Measurements from ENCODE around the gene SPRR3.
A peak's percentile ranks its signal among the peaks of the same experiment; 100 is the strongest.
"Not testable (repeated sequence)": the region's sequence is repeated elsewhere in the genome, so short reads cannot be mapped to it uniquely, and the experiment has no call there.

Gene SPRR3

DNA sequence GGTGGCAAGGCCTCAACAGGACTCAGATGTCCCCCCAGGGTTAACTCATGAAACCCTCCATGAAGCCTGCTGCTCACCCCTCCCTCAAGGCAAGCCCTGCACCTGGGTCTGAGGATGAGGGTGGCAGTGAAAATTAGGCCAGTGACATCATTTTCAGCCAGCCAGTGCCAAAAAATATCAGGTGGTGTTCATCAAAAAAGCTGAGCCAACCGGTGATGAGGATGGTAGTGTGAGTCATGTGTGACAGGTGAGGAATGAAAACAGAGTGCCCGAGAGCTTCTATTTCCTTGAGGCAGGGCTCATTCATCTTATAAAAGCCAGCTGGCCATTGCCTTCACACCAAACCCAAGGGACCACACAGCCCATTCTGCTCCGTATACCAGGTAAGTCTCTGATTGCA, 17.8 kb upstream of the SPRR3 start, which contains the start of gene SPRR1A:
SPRR1A (plus strand) TSS at position 339 of the 400 bp plus-strand sequence. CDS start 1,150 bp downstream, outside the sequence.
- no peak for DNase-seq (ENCODE audit: low read depth)

DNA sequence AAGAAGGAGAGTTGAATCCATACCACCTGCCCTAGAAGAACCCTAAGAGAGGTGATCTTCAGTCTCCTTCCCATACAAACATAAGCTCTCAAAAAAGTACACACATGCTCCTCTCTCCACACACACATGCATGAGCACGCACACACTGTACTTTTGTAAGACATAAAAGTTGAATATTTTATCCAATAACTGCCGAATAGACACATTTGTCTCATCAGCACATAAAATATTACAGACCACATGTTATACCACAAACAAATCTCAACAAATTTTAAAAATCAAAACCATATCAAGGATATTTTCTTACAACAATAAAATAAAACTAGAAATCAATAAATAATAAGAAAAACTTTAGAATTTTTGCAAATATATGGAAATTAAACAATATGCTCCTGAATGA, 15.0 kb upstream of the SPRR3 start:
- DNase-seq (ENCODE audit: low read depth): no peak

GRCh38 chr1:152993186-152993585, 8.4 kb upstream of the SPRR3 start:
- DNase-seq (ENCODE audit: low read depth): no peak

DNA sequence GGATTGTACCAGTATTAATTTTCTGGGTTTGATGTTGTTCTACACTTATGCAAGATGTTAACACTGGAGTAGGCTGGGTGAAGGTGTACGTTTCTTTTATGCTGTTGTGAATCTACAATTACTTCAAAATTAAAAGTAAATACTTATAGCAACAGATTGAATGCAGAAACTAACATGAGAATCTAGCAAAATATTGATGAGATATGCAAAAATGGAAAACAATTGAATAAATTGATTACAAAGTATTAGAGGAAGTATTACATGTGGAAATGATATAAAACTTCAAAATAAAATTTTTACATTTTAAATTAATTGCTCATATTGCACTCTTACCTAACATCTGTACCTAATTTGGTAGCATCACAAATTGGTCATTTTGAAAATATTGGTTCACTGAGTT, 5.7 kb upstream of the SPRR3 start:
- DNase-seq (ENCODE audit: low read depth): no peak

DNA sequence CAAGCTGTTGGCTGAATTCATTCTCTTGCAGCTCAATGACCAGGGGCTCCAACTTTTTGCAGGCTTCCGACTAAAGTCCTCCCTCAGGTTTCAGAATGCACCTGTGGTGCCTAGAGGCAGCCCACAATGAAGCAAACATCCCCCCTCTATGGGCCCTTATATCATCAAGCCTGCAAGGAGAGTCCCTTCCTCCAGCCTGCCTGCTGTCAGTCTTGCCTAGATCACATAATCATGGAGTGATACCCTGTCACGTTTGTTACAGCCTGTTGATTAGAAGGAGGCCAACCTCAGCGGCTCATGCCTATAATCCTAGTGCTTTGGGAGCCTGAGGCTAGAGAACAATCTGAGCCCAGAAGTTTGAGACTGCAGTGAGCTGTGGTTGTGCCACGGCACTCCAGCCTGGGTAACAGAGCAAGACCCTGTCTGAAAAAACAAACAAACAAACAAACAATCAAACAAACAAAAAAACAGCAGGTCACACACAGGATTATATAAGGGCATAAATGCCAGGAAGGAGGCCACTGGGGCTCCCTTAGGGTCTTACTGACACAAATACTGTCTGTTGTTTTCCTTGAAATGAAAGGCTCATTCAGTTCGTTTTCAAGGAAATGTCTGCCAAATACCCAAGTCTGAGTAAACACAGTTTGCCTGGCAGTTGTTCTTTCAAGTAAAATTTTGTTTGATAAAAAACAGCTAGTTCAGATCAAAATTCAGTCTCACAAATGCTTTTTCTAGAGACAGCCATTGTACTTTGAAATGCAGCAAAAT, 4.7 kb upstream of the SPRR3 start:
- no peak for DNase-seq (ENCODE audit: low read depth)

- DNase-seq (ENCODE audit: low read depth): no peak
These were observed 3.6 kb upstream of the SPRR3 start for GRCh38 chr1:152997901-152998300.

DNA sequence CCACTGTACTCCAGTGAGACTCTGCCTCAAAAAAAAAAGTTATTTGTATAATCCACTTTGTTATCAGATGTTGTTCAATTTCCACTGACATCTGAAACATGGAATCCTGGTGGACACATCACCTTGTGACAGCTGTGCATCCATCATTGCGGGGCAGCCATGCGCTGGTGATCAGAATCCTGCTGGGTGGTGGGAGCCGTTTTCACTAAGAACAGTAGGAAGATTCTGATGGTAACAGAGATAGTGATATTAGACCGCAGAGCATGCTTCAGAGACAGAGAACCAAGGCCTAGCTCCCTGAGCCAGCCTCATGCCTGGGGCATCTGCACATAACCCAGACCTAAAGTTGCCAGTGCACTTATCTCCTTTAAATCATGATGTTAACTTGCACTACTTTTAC, 3.1 kb upstream of the SPRR3 start:
- DNase-seq (ENCODE audit: low read depth): no peak

DNA sequence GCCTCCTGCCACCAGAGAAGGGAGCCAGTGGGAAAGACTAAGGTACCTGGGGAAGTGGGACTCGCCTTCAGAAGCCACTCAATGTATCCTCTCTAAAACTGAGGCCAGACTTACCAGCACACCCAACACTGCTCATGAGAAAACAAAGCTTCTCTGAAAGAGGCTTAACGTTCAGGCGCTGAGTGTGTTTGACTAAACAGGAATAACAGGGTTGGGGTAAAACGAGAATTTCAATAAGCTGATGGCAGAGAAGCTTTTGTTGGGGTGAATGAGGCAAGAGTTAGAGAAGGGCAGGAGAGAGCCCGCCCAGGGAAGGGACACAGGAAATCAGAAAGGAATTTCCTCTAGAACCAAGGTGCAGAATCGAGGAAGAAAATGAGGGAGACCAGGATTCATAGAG, 1.7 kb upstream of the SPRR3 start:
- DNase-seq (ENCODE audit: low read depth): no peak

- DNase-seq (ENCODE audit: low read depth): no peak
These were observed 1.3 kb upstream of the SPRR3 start for GRCh38 chr1:153000294-153000693.

- not testable (repeated sequence) for DNase-seq (ENCODE audit: low read depth)
These were observed 9.7 kb downstream of the SPRR3 start for GRCh38 chr1:153011235-153011758.

DNA sequence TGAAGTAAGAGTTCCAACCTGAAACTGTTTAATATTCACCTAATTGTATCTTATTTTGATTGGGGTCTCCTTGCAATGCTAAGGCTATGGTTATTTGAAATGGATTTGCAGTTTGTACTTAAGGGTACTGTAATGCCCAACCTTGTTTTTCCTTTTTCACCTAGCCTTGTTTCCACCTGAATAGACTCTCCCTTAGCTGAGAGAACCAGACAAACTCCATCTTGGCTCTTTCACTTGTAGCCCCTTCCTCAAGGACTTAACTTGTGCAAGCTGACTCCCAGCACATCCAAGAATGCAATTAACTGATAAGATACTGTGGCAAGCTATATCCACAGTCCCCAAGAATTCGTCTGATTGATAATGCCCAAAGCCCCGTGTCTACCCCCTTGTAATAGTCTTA, 20.3 kb downstream of the SPRR3 start:
- DNase-seq (ENCODE audit: low read depth): not testable (repeated sequence)

DNA sequence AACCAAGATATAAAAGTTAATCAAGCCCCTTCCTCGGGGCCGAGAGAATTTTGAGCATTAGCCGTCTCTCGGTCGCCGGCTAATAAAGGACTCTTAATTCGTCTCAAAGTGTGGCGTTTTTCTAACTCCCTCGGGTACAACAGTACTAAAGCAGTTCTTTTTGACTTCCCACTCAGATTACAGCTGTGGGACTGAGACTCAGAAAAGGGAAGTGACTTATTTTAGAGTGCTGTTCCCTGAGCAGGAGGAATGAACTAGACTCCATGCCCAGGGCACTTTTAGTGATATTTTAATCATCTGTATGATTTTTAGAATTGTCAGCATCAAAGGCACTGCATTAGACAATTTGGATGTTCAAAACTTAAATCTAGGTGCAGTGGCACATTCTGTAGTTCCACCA, 20.8 kb downstream of the SPRR3 start:
- not testable (repeated sequence) for DNase-seq (ENCODE audit: low read depth)

DNA sequence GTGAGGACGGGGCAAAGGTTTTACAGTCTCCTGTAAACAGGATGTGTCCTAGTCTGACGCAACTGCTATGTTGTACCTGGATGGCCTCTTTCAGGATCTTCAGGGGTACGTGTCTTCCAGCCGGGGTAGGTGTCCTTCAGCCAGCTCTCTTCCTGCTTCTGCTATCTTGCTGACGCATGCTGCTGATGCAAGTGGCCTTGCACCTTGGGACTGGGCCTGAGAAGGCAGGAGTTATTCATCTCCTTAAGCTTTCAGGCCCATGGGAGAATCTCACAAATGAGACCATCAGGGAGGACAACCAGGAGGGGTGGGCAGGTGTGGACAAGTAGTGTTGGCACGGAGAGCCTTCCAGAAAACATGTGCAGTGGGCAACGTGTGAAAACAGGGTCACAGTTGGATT, 21.6 kb downstream of the SPRR3 start:
- DNase-seq (ENCODE audit: low read depth): no peak

DNA sequence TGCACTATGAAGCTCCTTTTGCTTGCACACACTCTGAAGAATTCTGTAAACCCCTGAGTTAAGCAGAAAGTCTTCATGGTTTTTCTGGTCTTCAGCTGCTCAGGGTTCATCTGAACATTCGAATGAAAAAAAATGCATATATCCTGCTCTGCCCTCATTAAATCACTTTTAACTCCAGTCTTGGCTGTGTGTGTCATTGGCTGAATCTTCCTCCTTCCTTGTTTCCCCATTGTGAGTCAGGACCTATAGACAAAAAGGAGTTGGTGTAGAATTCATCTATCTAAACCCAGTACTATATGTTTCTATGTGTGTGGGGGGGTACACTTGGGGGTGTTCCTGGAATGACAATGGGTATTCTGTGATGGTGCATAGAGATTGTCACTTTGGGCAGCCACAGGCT, 22.9 kb downstream of the SPRR3 start:
- DNase-seq (ENCODE audit: low read depth): no peak

GRCh38 chr1:153025797-153026196, 24.2 kb downstream of the SPRR3 start:
- no peak for DNase-seq (ENCODE audit: low read depth)

DNA sequence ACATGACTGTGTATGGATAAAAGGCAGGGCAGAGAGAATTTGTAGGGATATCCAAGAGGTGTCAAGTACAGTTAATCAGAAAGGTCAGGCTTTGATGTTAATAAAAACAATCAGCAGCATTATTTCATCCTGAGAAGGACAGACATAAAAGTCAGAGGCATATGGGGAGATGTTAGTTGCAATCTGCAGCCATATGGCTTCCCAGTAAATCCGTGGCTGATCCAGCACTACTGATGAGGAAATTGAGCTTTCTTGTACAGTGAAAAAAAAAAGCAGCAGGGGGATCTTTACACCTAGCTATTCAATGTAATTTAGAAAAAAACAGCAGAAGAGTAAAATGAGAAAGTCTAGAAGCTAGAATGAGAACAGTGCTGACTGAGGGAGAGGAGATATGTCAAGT, 27.2 kb downstream of the SPRR3 start:
- no peak for DNase-seq (ENCODE audit: low read depth)

- no peak for DNase-seq (ENCODE audit: low read depth)
These were observed 29.3 kb downstream of the SPRR3 start, which contains the start of gene SPRR1B for GRCh38 chr1:153030895-153031294. SPRR1B (plus strand) TSS chr1:153031203; CDS start chr1:153032346, 1,143 bp downstream.

GRCh38 chr1:153032073-153032472, 30.5 kb downstream of the SPRR3 start:
- no peak for DNase-seq (ENCODE audit: low read depth)

GRCh38 chr1:153032677-153033308, 31.2 kb downstream of the SPRR3 start:
- peak; percentile 77 for DNase-seq (ENCODE audit: low read depth)

GRCh38 chr1:153035211-153035610, 33.7 kb downstream of the SPRR3 start:
- no peak for DNase-seq (ENCODE audit: low read depth)

- no peak for DNase-seq (ENCODE audit: low read depth)
These were observed 39.5 kb downstream of the SPRR3 start, which contains the start of gene SPRR2D for GRCh38 chr1:153040950-153041631. SPRR2D (minus strand) TSS chr1:153041120; CDS start chr1:153040346, 774 bp downstream.

- DNase-seq (ENCODE audit: low read depth): no peak
These were observed 47.7 kb downstream of the SPRR3 start for GRCh38 chr1:153049211-153049610.
